HCT116 (cell line): ENCODE measurements around the gene RAPGEF1. TPM values are rescaled to one million over a fixed set of nuclear protein-coding genes. Genes with fewer than 3 reads are reported as not detected.
A peak's percentile ranks its signal among the peaks of the same experiment; 100 is the strongest.

Experiments
- ATAC-seq: fragments of 200-7000 bp; cut with Tn5 transposase; 2 replicates; pipeline ENCODE4 v1.9.1; 2020; ENCODE audit warnings: mild to moderate bottlenecking, moderate library complexity
- BruUV-seq: library from RNA; stranded (reverse); fragments of 400-500 nt; replicated peaks from 2 replicates; lab custom pipeline; 2021; lab: Mats Ljungman, UMichigan
- CTCF ChIA-PET: fragments of 300-600 bp; sonication (Branson Sonifier 250); formaldehyde crosslinking; loops from one replicate; lab custom pipeline; 2021; ENCODE audit warnings: antibody characterized with exemption; lab: Charles Lee
- POLR2A ChIA-PET: fragments of 300-600, 350-600 bp; sonication (Branson Sonifier 250); formaldehyde crosslinking; loops from one replicate; lab custom pipeline; 2021; ENCODE audit warnings: antibody characterized with exemption; lab: Charles Lee
- RAD21 ChIA-PET, 2 experiments: fragments of 300-600 bp; sonication (Branson Sonifier 250); formaldehyde crosslinking; loops; one replicate each; lab custom pipeline; 2023; ENCODE audit warnings: low total read pairs in 2 of 2; ENCODE audit not compliant: uncharacterized antibody in 2 of 2, unreplicated experiment in 2 of 2, low non-redundant PET in 1 of 2; lab: Charles Lee
- DNase-seq: peaks from one replicate; pipeline ENCODE4 v3.0.0-alpha.2; 2010; ENCODE audit warnings: low read depth, low spot score
- H2AFZ ChIP-seq: fragments of 200-600 bp; shearing (Covaris generic), sonication (generic); 2 replicates; pipeline ENCODE4 v1.6.1; 2017; ENCODE audit warnings: low read depth, mixed run types, mixed read lengths, antibody characterized with exemption, low read length; ENCODE audit not compliant: poor library complexity, severe bottlenecking
- H3K27ac ChIP-seq: 2 replicates; pipeline ENCODE4 v1.5.1; 2012; ENCODE audit warnings: low read depth, low read length
- H3K27me3 ChIP-seq: fragments of 200-600 bp; sonication (generic); 2 replicates; pipeline ENCODE4 v1.6.1; 2016; ENCODE audit warnings: mixed run types, low read length, mixed read lengths; ENCODE audit not compliant: insufficient read depth
- H3K36me3 ChIP-seq, 2 experiments: fragments of 200-500 bp in 1 of 2; fragments of 200-600 bp in 1 of 2; sonication (Bioruptor generic) in 1 of 2; sonication (generic) in 1 of 2; 2 replicates each; pipeline versions ENCODE4 v1.5.1 to v1.6.1; 2014 to 2016; ENCODE audit warnings: low read length in 2 of 2, inconsistent platforms in 1 of 2, mixed read lengths in 1 of 2, mixed run types in 1 of 2; ENCODE audit not compliant: insufficient read depth in 2 of 2, control insufficient read depth in 1 of 2
- H3K4me1 ChIP-seq, 2 experiments: fragments of 200-600 bp in 1 of 2; sonication (generic) in 1 of 2; 2 replicates each; pipeline versions ENCODE4 v1.5.1 to v1.6.1; 2012 to 2017; ENCODE audit warnings: low read length in 2 of 2, inconsistent platforms in 1 of 2, mild to moderate bottlenecking in 1 of 2, mixed read lengths in 1 of 2, mixed run types in 1 of 2, moderate library complexity in 1 of 2; ENCODE audit not compliant: insufficient read depth in 2 of 2, control insufficient read depth in 1 of 2
- H3K4me2 ChIP-seq: fragments of 200-600 bp; sonication (generic); 2 replicates; pipeline ENCODE4 v1.6.1; 2017; ENCODE audit warnings: mixed run types, low read length, mixed read lengths
- H3K4me3 ChIP-seq, 2 experiments: fragments of 200-600 bp in 1 of 2; sonication (generic) in 1 of 2; replicated peaks in 1 of 2; 2 replicates each; pipeline ENCODE4 v1.5.1; 2011 to 2016; ENCODE audit warnings: low read length in 2 of 2, control low read depth in 1 of 2, low read depth in 1 of 2, mild to moderate bottlenecking in 1 of 2, mixed read lengths in 1 of 2, mixed run types in 1 of 2
- H3K79me2 ChIP-seq: fragments of 200-600 bp; sonication (generic); 2 replicates; pipeline ENCODE4 v1.6.1; 2017; ENCODE audit warnings: mild to moderate bottlenecking, mixed run types, low read length, moderate library complexity, mixed read lengths; ENCODE audit not compliant: insufficient read depth
- H3K9ac ChIP-seq: fragments of 200-600 bp; sonication (generic); 2 replicates; pipeline ENCODE4 v1.6.1; 2016; ENCODE audit warnings: low read length, mixed read lengths
- H3K9me2 ChIP-seq: fragments of 200-600 bp; sonication (generic), shearing (Covaris generic); 2 replicates; pipeline ENCODE4 v1.6.1; 2017; ENCODE audit warnings: mixed run types, mild to moderate bottlenecking, moderate library complexity; ENCODE audit not compliant: insufficient read depth
- H3K9me3 ChIP-seq, 2 experiments: fragments of 200-500 bp in 1 of 2; fragments of 200-600 bp in 1 of 2; sonication (Bioruptor generic) in 1 of 2; sonication (generic) in 1 of 2; 2 replicates each; pipeline ENCODE4 v1.6.1; 2014 to 2017; ENCODE audit warnings: low read length in 2 of 2, mixed read lengths in 2 of 2, inconsistent platforms in 1 of 2, low read depth in 1 of 2, mild to moderate bottlenecking in 1 of 2, mixed run types in 1 of 2, moderate library complexity in 1 of 2; ENCODE audit not compliant: control insufficient read depth in 1 of 2, insufficient read depth in 1 of 2
- H4K20me1 ChIP-seq: fragments of 200-600 bp; sonication (generic), shearing (Covaris generic); 2 replicates; pipeline ENCODE4 v1.6.1; 2017; ENCODE audit warnings: mixed run types, mild to moderate bottlenecking, moderate library complexity; ENCODE audit not compliant: insufficient read depth
- CBX3 ChIP-seq: IDR thresholded peaks from 2 replicates; pipeline ENCODE4 v1.6.1; 2012; ENCODE audit warnings: low read depth
- CEBPB ChIP-seq: IDR thresholded peaks from 2 replicates; pipeline ENCODE4 v1.6.1; 2012; ENCODE audit warnings: low read depth
- EGR1 ChIP-seq: IDR thresholded peaks from 2 replicates; pipeline ENCODE4 v1.6.1; 2012; ENCODE audit warnings: low read depth
- ELF1 ChIP-seq: IDR thresholded peaks from 2 replicates; pipeline ENCODE4 v1.6.1; 2012; ENCODE audit warnings: low read depth, borderline replicate concordance
- FOSL1 ChIP-seq: IDR thresholded peaks from 2 replicates; pipeline ENCODE4 v1.6.1; 2012; ENCODE audit warnings: low read depth
- MAX ChIP-seq: IDR thresholded peaks from 2 replicates; pipeline ENCODE4 v1.6.1; 2012
- POLR2A ChIP-seq: IDR thresholded peaks from 2 replicates; pipeline ENCODE4 v1.7.0; 2011; ENCODE audit warnings: borderline replicate concordance; ENCODE audit not compliant: insufficient read depth, insufficient read length; ENCODE audit errors: extremely low read depth
- REST ChIP-seq: IDR thresholded peaks from 2 replicates; pipeline ENCODE4 v1.6.1; 2012; ENCODE audit warnings: low read depth
- TCF7L2 ChIP-seq: IDR thresholded peaks from 2 replicates; pipeline ENCODE4 v1.7.0; 2011; ENCODE audit warnings: borderline replicate concordance, inconsistent platforms; ENCODE audit not compliant: insufficient read depth, insufficient read length; ENCODE audit errors: extremely low read depth
- YY1 ChIP-seq: IDR thresholded peaks from 2 replicates; pipeline ENCODE4 v1.6.1; 2011; ENCODE audit warnings: low read length, low read depth, moderate library complexity, mild to moderate bottlenecking; ENCODE audit not compliant: insufficient replicate concordance; ENCODE audit errors: extremely low read depth
- ZBTB33 ChIP-seq: IDR thresholded peaks from 2 replicates; pipeline ENCODE4 v1.6.1; 2011; ENCODE audit warnings: mild to moderate bottlenecking, low read length, moderate library complexity; ENCODE audit not compliant: insufficient replicate concordance; ENCODE audit errors: extremely low read depth
- intact Hi-C: fragments of 100-400 bp; cut with micrococcal nuclease; formaldehyde crosslinking; loops from 2 replicates; pipeline ENCODE4 v1.10.0; 2022
- total RNA-seq: library from RNA; stranded (reverse); gene quantifications from one replicate; pipeline ENCODE4 v1.2.1, GENCODE V29; 2021; ENCODE audit not compliant: unreplicated experiment

Gene RAPGEF1
- total RNA-seq, 1 experiment from 2014 or later = 43.0 TPM

- H3K36me3 ChIP-seq = no peaks in the 10 kb centered on the region
- H3K9me2 ChIP-seq = no peaks in the 10 kb centered on the region
- DNase-seq (no peak), ATAC-seq (no peak)
- TF ChIP-seq YY1 (no peak), ELF1 (no peak), EGR1 (no peak), FOSL1 (no peak), POLR2A (no peak), REST (no peak), CEBPB (no peak), MAX (no peak), TCF7L2 (no peak), CBX3 (no peak), ZBTB33 (no peak)
- POLR2A ChIA-PET = no interaction called here
- no peak overlapping the region for H2AFZ ChIP-seq
- peaks cover 28% of the 10 kb centered on the region; the same call in 1 of the 2 replicates for H3K79me2 ChIP-seq
- peak overlapping the region in 1 of 2 experiments; percentile 5; a peak in 1 of 4 replicates for H3K4me3 ChIP-seq
- H3K9me3 ChIP-seq = no peaks in the 10 kb centered on the region
- no TSS peak for BruUV-seq
- H3K9ac ChIP-seq = peak overlapping the region; percentile 17; the same call in 1 of the 2 replicates
- peaks cover 40 to 54% of the 10 kb centered on the region in 2 experiments for H3K4me1 ChIP-seq
- CTCF ChIA-PET = no interaction called here
- no peaks in the 10 kb centered on the region for H3K27me3 ChIP-seq
- RAD21 ChIA-PET = no interaction called here
- H4K20me1 ChIP-seq = peaks cover 5% of the 10 kb centered on the region; the same call in 1 of the 2 replicates
- H3K27ac ChIP-seq = peak overlapping the region; percentile 37; the same call in 1 of the 2 replicates
- H3K4me2 ChIP-seq = peak overlapping the region; percentile 74
- intact Hi-C loops = no loop called here
Observed at GRCh38 chr9:131677049-131677443, 62.8 kb downstream of the RAPGEF1 start.
